ENCODE measurements around the gene UQCR11.

DNA sequence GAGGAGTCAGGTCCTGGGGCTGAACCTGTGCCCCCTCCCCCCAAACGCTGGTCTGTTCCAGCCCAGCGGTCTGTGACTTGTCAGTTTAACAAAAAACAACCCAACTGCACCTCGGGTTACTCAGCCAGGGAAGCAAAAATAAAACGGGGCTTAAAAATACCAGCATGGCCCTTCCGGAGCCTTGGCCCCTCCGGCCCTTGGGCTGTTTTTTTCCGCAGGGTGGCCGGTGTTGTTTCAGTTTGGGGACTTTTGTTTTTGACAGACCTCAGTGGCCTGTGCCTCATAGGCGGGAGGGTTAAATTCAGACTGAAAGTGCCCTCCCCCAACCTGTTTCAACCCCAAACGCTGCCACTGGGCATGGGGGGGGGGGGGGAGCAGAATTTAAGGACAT is 43.2 kb upstream of the UQCR11 start:
- no peak for TF ChIP-seq EZH2phosphoT487 (IDR thresholded peaks at IDR 0.05; ENCODE audit: low read length)
- TF ChIP-seq, protein P1, sequence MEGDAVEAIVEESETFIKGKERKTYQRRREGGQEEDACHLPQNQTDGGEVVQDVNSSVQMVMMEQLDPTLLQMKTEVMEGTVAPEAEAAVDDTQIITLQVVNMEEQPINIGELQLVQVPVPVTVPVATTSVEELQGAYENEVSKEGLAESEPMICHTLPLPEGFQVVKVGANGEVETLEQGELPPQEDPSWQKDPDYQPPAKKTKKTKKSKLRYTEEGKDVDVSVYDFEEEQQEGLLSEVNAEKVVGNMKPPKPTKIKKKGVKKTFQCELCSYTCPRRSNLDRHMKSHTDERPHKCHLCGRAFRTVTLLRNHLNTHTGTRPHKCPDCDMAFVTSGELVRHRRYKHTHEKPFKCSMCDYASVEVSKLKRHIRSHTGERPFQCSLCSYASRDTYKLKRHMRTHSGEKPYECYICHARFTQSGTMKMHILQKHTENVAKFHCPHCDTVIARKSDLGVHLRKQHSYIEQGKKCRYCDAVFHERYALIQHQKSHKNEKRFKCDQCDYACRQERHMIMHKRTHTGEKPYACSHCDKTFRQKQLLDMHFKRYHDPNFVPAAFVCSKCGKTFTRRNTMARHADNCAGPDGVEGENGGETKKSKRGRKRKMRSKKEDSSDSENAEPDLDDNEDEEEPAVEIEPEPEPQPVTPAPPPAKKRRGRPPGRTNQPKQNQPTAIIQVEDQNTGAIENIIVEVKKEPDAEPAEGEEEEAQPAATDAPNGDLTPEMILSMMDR (IDR thresholded peaks at IDR 0.05; ENCODE audit: low read length), result no peak

All from MM.1S (cell line).